Muscle layer of duodenum (tissue), 2 donors: ENCODE results near the gene AKAP13.
"Not testable (repeated sequence)": the region's sequence is repeated elsewhere in the genome, so short reads cannot be mapped to it uniquely, and the experiment has no call there.

Experiments used
- H3K27ac ChIP-seq: one replicate; pipeline ENCODE4 v1.7.0; 2013; ENCODE audit warnings: mild to moderate bottlenecking, low read length
- H3K27me3 ChIP-seq: one replicate; pipeline ENCODE4 v1.7.0; 2013; ENCODE audit warnings: low read depth, mild to moderate bottlenecking, control low read depth, low read length
- H3K36me3 ChIP-seq, 2 donors: one replicate each; pipeline ENCODE4 v1.7.0; 2013; ENCODE audit warnings: low read length in 2 of 2, control low read depth in 1 of 2, mild to moderate bottlenecking in 1 of 2; ENCODE audit not compliant: insufficient read depth in 2 of 2, control insufficient read depth in 1 of 2
- H3K4me1 ChIP-seq, 2 donors: one replicate each; pipeline ENCODE4 v1.7.0; 2013; ENCODE audit warnings: low read length in 2 of 2, mild to moderate bottlenecking in 2 of 2, control low read depth in 1 of 2, moderate library complexity in 1 of 2; ENCODE audit not compliant: insufficient read depth in 2 of 2, control insufficient read depth in 1 of 2
- H3K4me3 ChIP-seq, 2 donors: one replicate each; pipeline ENCODE4 v1.7.0; 2013; ENCODE audit warnings: low read length in 2 of 2, low read depth in 1 of 2, mild to moderate bottlenecking in 1 of 2
- H3K9me3 ChIP-seq, 2 donors: one replicate each; pipeline ENCODE4 v1.7.0; 2013; ENCODE audit warnings: low read length in 2 of 2, control low read depth in 1 of 2, mild to moderate bottlenecking in 1 of 2; ENCODE audit not compliant: control insufficient read depth in 1 of 2
- donor health status: healthy.

Gene AKAP13

DNA sequence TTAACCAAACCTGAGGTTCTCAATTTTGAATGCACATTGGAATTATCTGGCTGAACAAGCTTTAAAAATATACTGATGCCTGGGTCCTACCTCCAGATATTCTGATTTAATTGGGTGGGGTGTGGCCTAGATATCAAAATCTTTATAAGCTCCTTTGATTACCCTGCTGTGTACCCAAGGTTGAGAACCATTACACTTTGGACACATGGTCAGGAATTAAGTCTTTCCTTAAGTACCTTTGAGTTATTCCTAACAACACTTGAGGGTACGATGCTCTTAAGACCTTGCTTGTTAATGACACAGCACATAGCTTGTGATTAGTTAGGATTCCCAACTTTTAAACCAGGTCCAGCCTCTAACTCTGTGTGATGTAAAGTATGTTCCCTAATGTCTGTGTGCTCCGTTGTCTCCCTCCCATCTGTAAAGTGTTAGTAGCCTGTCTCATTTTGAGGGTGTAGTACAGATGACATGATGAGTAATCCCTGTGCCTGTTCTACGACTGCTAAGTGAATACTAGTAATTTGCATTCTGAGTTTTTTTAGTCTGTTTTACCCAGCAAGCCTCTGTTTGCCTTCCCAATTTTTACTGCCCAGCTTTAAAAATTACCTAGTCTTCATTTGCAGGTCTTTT, 259.5 kb downstream of the AKAP13 start:
- peaks cover 0 to 20% of the 10 kb centered on the region in 2 donors for H3K36me3 ChIP-seq
- H3K27ac ChIP-seq = no peak overlapping the region
- H3K4me1 ChIP-seq = peaks cover 17 to 36% of the 10 kb centered on the region in 2 donors
- H3K4me3 ChIP-seq = no peak overlapping the region
- no peaks in the 10 kb centered on the region for H3K27me3 ChIP-seq
- H3K9me3 ChIP-seq = no peaks in the 10 kb centered on the region

DNA sequence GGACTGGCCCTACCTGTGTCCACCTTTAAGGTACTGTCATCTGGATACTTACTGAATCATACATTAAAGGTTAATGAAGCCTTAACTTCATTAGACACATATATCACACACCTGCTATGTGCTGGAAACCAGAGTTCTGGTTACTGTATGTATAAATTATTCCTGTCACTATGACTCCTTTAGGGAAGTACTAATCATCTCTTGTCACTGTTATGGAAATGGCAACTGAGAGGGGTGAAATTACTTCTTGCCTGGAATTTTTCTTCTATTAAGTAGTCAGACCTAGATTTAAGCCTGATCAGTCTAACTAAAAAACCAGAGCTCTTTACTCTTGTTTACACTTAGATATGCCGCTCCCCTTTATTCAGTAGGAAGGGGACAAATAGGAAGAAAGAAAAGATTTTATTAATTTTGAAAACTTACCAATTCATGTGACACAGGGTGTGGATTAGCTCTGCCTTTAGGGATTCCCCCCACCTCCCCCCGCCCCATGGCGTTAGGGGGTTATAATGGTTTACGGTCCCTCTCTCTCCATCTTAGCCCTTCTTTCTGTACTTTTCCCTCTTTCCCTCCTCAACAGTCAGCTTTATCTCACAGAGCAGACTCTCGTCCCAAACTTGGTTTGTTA, 261.8 kb downstream of the AKAP13 start:
- Histone ChIP-seq H3K36me3 (peaks cover 9 to 27% of the 10 kb centered on the region in 2 donors), H3K27ac (peak overlapping the region; percentile 90), H3K27me3 (no peaks in the 10 kb centered on the region), H3K4me1 (peaks cover 17 to 38% of the 10 kb centered on the region in 2 donors), H3K4me3 (peak overlapping the region; percentile 37 to 42), H3K9me3 (no peaks in the 10 kb centered on the region)

DNA sequence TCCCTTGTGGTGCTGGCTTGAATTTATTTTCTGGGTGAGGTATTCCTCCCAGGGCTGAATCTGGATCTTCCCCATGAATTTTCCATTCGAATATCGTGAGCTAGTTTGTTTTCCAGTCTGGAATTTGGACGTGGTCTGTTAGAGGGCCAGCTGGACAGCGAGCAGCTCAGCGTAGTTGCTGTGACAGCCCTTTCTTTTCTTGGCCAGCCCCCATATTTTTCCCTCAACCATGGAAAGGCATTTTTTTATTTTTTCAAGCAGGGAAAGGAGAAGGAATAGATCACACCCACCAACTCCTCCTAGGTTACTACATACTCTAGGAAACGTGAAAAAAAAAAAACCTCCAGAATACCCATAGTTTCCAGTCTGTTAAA, 262.3 kb downstream of the AKAP13 start:
- H3K27ac ChIP-seq = peak overlapping the region; percentile 90
- H3K36me3 ChIP-seq = peaks cover 9 to 26% of the 10 kb centered on the region in 2 donors
- H3K27me3 ChIP-seq = no peaks in the 10 kb centered on the region
- peak overlapping the region; percentile 37 to 42 for H3K4me3 ChIP-seq
- no peaks in the 10 kb centered on the region for H3K9me3 ChIP-seq
- H3K4me1 ChIP-seq = peaks cover 17 to 38% of the 10 kb centered on the region in 2 donors

DNA sequence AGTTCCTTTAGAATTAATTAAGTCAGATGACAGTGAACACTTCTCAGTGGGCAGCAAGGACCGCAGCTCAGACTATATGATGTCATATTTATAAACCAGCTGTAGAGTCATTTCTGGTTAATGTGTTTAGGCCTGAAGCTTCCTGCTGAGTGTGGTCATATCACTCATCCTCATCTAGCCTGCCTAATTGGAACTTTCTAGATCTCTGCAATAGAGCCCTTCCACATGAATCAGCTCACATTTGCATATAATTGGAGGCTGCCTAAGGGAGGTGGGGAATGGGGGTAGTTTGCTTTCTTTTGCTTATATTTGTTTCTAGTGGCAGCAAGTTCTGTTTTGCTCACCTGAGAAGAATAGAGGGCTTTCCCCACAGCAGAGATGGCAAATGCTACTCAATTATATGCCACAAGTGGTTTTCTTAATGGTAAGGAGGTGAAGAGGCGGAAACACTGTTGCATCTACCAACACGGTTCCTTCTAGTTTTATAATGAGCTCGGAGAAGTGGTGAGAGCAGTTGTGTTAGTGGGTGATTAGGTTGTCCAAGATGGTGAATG, 266.2 kb downstream of the AKAP13 start:
- Histone ChIP-seq H3K9me3 (no peaks in the 10 kb centered on the region), H3K36me3 (peaks cover 9 to 13% of the 10 kb centered on the region in 2 donors), H3K27me3 (no peaks in the 10 kb centered on the region), H3K4me3 (no peak overlapping the region), H3K4me1 (peaks cover 22 to 23% of the 10 kb centered on the region in 2 donors), H3K27ac (peak overlapping the region; percentile 32)

GRCh38 chr15:85649372-85649771, 269.0 kb downstream of the AKAP13 start:
- Histone ChIP-seq H3K27ac (peak overlapping the region; percentile 60), H3K27me3 (no peaks in the 10 kb centered on the region), H3K4me3 (no peak overlapping the region), H3K4me1 (peaks cover 7 to 9% of the 10 kb centered on the region in 2 donors), H3K9me3 (no peaks in the 10 kb centered on the region), H3K36me3 (peaks cover 11 to 21% of the 10 kb centered on the region in 2 donors)

- Histone ChIP-seq H3K4me1 (peaks cover 0 to 7% of the 10 kb centered on the region in 2 donors), H3K27me3 (no peaks in the 10 kb centered on the region), H3K4me3 (no peak overlapping the region), H3K9me3 (no peaks in the 10 kb centered on the region), H3K27ac (no peak overlapping the region), H3K36me3 (peaks cover 17 to 19% of the 10 kb centered on the region in 2 donors)
Observed at GRCh38 chr15:85651548-85651947, 271.1 kb downstream of the AKAP13 start.

DNA sequence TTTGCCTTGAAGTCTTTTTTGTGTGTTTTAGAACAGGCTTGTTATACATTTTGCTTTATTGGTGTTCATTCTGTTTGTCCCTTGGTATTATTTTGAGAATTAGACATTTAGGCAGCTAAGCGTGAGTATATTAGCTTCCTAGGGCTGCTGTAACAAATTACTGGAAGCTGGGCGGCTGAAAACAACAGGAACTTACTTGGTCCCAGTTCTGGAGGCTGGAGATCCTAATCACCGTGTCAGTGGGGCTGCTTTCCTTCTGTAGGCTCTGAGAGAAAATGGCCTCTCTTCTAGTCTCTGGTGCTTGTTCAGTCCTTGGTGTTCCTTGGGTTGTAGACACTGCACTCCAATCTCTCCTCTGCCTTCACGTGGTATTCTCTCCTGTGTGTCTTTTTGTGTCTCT, 272.1 kb downstream of the AKAP13 start:
- no peak overlapping the region for H3K4me3 ChIP-seq
- peaks cover 16 to 20% of the 10 kb centered on the region in 2 donors for H3K36me3 ChIP-seq
- no peaks in the 10 kb centered on the region for H3K27me3 ChIP-seq
- no peak overlapping the region for H3K27ac ChIP-seq
- no peaks in the 10 kb centered on the region for H3K9me3 ChIP-seq
- peaks cover 0 to 7% of the 10 kb centered on the region in 2 donors for H3K4me1 ChIP-seq

GRCh38 chr15:85657132-85657531, 276.7 kb downstream of the AKAP13 start:
- no peak overlapping the region for H3K27ac ChIP-seq
- H3K9me3 ChIP-seq = no peaks in the 10 kb centered on the region
- peaks cover 0 to 11% of the 10 kb centered on the region in 2 donors for H3K4me1 ChIP-seq
- H3K36me3 ChIP-seq = peaks cover 21 to 31% of the 10 kb centered on the region in 2 donors
- H3K27me3 ChIP-seq = no peaks in the 10 kb centered on the region
- H3K4me3 ChIP-seq = no peak overlapping the region

DNA sequence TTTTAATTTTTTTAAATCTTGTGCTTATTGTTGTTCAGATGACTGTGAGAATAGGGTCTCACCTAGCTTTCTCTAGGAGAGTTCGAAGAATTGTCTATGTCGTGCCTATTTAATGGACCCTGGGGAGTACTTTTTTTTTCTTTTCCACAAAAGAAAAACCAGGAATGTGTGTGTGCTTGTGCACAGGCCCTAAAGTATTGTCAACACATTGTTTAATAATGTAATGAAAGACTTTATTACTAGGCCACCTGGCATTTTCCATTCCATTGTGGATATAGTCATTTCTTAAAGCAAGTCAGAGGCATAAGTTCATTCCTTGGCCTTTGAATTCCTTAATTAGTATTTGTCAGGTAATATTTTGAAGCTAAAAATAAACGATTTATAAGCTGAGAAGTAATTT, 278.4 kb downstream of the AKAP13 start:
- no peak overlapping the region for H3K4me3 ChIP-seq
- H3K36me3 ChIP-seq = peaks cover 33 to 35% of the 10 kb centered on the region in 2 donors
- no peaks in the 10 kb centered on the region for H3K9me3 ChIP-seq
- H3K27ac ChIP-seq = no peak overlapping the region
- peaks cover 0 to 15% of the 10 kb centered on the region in 2 donors for H3K4me1 ChIP-seq
- no peaks in the 10 kb centered on the region for H3K27me3 ChIP-seq

GRCh38 chr15:85661859-85662258, 281.5 kb downstream of the AKAP13 start:
- Histone ChIP-seq H3K36me3 (peaks cover 29 to 42% of the 10 kb centered on the region in 2 donors), H3K27me3 (no peaks in the 10 kb centered on the region), H3K4me1 (peaks cover 0 to 15% of the 10 kb centered on the region in 2 donors), H3K9me3 (no peaks in the 10 kb centered on the region), H3K27ac (no peak overlapping the region), H3K4me3 (no peak overlapping the region)

DNA sequence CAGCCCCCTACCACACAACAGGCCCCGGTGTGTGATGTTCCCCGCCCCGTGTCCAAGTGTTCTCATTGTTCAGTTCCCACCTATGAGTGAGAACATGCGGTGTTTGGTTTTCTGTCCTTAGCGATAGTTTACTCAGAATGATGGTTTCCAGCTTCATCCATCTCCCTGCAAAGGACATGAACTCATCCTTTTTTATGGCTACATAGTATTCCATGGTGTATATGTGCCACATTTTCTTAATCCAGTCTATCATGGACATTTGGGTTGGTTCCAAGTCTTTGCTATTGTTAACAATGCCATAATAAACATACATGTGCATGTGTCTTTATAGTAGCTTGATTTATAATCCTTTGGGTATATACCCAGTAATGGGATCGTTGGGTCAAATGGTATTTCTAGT, 285.3 kb downstream of the AKAP13 start:
- H3K27ac ChIP-seq, H3K4me3 ChIP-seq, H3K9me3 ChIP-seq, H3K27me3 ChIP-seq, H3K4me1 ChIP-seq: not testable (repeated sequence)
- H3K36me3 ChIP-seq = peaks cover 33 to 46% of the 10 kb centered on the region in 2 donors
